KMS-11 (cell line): Measurements from ENCODE around the gene RPS26.

Experiments
- H2AFZ ChIP-seq: fragments of 200-600 bp; sonication (generic); 2 replicates; pipeline ENCODE4 v1.6.1; 2016; ENCODE audit warnings: antibody characterized with exemption, mixed run types, low read depth
- H3K27ac ChIP-seq: fragments of 200-600 bp; sonication (generic); 2 replicates; pipeline ENCODE4 v1.6.1; 2016; ENCODE audit warnings: mild to moderate bottlenecking, mixed run types
- H3K27me3 ChIP-seq: fragments of 200-600 bp; sonication (generic); 2 replicates; pipeline ENCODE4 v1.6.1; 2017; ENCODE audit warnings: mild to moderate bottlenecking, low read depth, mixed run types, moderate library complexity; ENCODE audit not compliant: insufficient read depth
- H3K36me3 ChIP-seq: fragments of 200-600 bp; sonication (generic); 2 replicates; pipeline ENCODE4 v1.6.1; 2017; ENCODE audit warnings: mild to moderate bottlenecking, mixed run types; ENCODE audit not compliant: insufficient read depth
- H3K4me1 ChIP-seq: fragments of 200-600 bp; sonication (generic); 2 replicates; pipeline ENCODE4 v1.6.1; 2016; ENCODE audit warnings: mild to moderate bottlenecking, low read depth, mixed run types; ENCODE audit not compliant: poor library complexity, severe bottlenecking
- H3K4me2 ChIP-seq: fragments of 200-600 bp; sonication (generic); 2 replicates; pipeline ENCODE4 v1.7.0; 2016; ENCODE audit warnings: mild to moderate bottlenecking, mixed run types
- H3K4me3 ChIP-seq: fragments of 200-600 bp; sonication (generic); IDR thresholded peaks from 2 replicates; pipeline ENCODE4 v1.6.1; 2017; ENCODE audit warnings: low read depth, low read length, mixed read lengths; ENCODE audit not compliant: insufficient read depth
- H3K79me2 ChIP-seq: fragments of 200-600 bp; sonication (generic); 2 replicates; pipeline ENCODE4 v1.6.1; 2016; ENCODE audit warnings: low read depth, mixed run types; ENCODE audit not compliant: insufficient read depth
- H3K9ac ChIP-seq: fragments of 200-600 bp; sonication (generic); 2 replicates; pipeline ENCODE4 v1.6.1; 2016; ENCODE audit warnings: mild to moderate bottlenecking, mixed run types
- H4K20me1 ChIP-seq: fragments of 200-600 bp; sonication (generic); 2 replicates; pipeline ENCODE4 v1.6.1; 2016; ENCODE audit warnings: mild to moderate bottlenecking, mixed run types; ENCODE audit not compliant: insufficient read depth
- CTCF ChIP-seq: fragments of 200-600 bp; sonication (generic); conservative IDR thresholded peaks from 2 replicates; pipeline ENCODE4 v1.6.1; 2017; ENCODE audit warnings: low read depth, mild to moderate bottlenecking, antibody characterized with exemption, low read length, moderate library complexity, mixed read lengths

Gene RPS26

GRCh38 chr12:56086096-56086495, 44.4 kb downstream of the RPS26 start:
- H3K36me3 ChIP-seq = no peaks in the 10 kb centered on the region
- no peak for TF ChIP-seq CTCF
- no peak overlapping the region for H3K4me2 ChIP-seq
- no peak overlapping the region for H3K27ac ChIP-seq
- H4K20me1 ChIP-seq = no peaks in the 10 kb centered on the region
- no peaks in the 10 kb centered on the region for H3K79me2 ChIP-seq
- H3K9ac ChIP-seq = no peak overlapping the region
- peaks cover 22% of the 10 kb centered on the region; the same call in 1 of the 2 replicates for H3K27me3 ChIP-seq
- no peak overlapping the region for H2AFZ ChIP-seq
- no peak overlapping the region for H3K4me3 ChIP-seq
- H3K4me1 ChIP-seq = no peaks in the 10 kb centered on the region

- Histone ChIP-seq H4K20me1 (no peaks in the 10 kb centered on the region), H3K27ac (no peak overlapping the region), H3K4me3 (no peak overlapping the region), H3K9ac (no peak overlapping the region), H3K79me2 (no peaks in the 10 kb centered on the region), H2AFZ (no peak overlapping the region), H3K36me3 (no peaks in the 10 kb centered on the region), H3K4me2 (no peak overlapping the region), H3K4me1 (no peaks in the 10 kb centered on the region), H3K27me3 (peaks cover 18% of the 10 kb centered on the region; the same call in 1 of the 2 replicates)
- TF ChIP-seq CTCF = no peak; the same call in 1 of the 2 replicates
Observed at GRCh38 chr12:56086608-56087007, 44.9 kb downstream of the RPS26 start.

GRCh38 chr12:56087220-56087619, 45.5 kb downstream of the RPS26 start:
- H3K4me2 ChIP-seq = no peak overlapping the region
- H3K27me3 ChIP-seq = peaks cover 12% of the 10 kb centered on the region; the same call in 1 of the 2 replicates
- no peak for TF ChIP-seq CTCF
- H3K79me2 ChIP-seq = no peaks in the 10 kb centered on the region
- no peaks in the 10 kb centered on the region for H3K4me1 ChIP-seq
- H4K20me1 ChIP-seq = no peaks in the 10 kb centered on the region
- H3K4me3 ChIP-seq = no peak overlapping the region
- no peak overlapping the region for H3K27ac ChIP-seq
- H3K9ac ChIP-seq = no peak overlapping the region
- no peaks in the 10 kb centered on the region for H3K36me3 ChIP-seq
- no peak overlapping the region for H2AFZ ChIP-seq
